IPS-15b (cell line): ENCODE data around the gene ZNF146.
"Not testable (repeated sequence)": the region's sequence is repeated elsewhere in the genome, so short reads cannot be mapped to it uniquely, and the experiment has no call there.

Experiments used
- H3K27me3 ChIP-seq: one replicate; pipeline ENCODE4 v1.6.1; 2013; ENCODE audit warnings: low read length; ENCODE audit not compliant: control insufficient read depth, insufficient read depth
- H3K36me3 ChIP-seq: one replicate; pipeline ENCODE4 v1.6.1; 2013; ENCODE audit warnings: low read length; ENCODE audit not compliant: control insufficient read depth, insufficient read depth
- H3K4me1 ChIP-seq: one replicate; pipeline ENCODE4 v1.6.1; 2013; ENCODE audit warnings: mild to moderate bottlenecking, low read length; ENCODE audit not compliant: control insufficient read depth, insufficient read depth
- H3K4me3 ChIP-seq: one replicate; pipeline ENCODE4 v1.5.1; 2013; ENCODE audit warnings: low read depth, low read length
- H3K9ac ChIP-seq: one replicate; pipeline ENCODE4 v1.6.1; 2013; ENCODE audit warnings: low read depth, mild to moderate bottlenecking, low read length
- H3K9me3 ChIP-seq: one replicate; pipeline ENCODE4 v1.6.1; 2013; ENCODE audit warnings: mild to moderate bottlenecking, low read length; ENCODE audit not compliant: control insufficient read depth, insufficient read depth

ZNF146 gene

DNA sequence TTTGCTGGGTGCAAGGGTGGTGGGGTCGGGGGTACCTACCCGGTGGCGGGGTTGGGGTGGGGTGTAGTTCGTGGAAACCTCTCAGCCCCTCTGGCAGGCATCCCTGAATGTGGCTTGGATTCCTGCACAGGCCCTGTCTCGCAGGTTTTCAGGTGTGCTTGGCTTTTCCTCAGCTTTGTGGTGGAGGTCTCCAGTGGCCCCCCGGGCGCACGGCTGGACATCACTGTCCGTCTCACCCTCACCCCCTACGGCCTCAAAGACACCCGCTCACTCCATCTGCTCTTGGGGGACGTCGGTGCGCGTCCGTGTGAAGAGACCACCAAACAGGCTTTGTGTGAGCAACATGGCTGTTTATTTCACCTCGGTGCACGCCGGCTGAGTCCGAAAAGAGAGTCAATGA is 44.3 kb downstream of the ZNF146 start:
- no peaks in the 10 kb centered on the region for H3K36me3 ChIP-seq
- H3K4me3 ChIP-seq = no peak overlapping the region
- H3K27me3 ChIP-seq = no peaks in the 10 kb centered on the region
- H3K4me1 ChIP-seq = no peaks in the 10 kb centered on the region
- H3K9ac ChIP-seq = no peak overlapping the region
- H3K9me3 ChIP-seq = no peaks in the 10 kb centered on the region

DNA sequence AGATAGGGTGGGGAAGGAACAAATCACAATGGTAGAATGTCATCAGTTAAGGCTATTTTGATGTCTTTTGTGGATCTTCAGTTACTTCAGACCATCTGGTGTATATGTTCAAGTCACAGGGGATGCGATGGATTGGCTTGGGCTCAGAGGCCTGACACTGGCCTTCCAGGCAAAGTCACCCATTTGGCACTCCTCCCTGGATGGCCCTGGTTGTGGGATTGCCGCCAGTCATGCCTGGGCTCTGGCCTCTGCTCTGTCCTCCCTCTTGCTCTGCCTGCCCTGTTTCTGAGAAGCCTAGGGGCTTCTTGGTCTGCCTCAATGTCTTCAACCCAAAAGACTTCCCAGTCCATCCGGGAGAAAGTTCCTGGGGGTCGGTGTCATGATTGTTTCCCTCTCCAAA is 50.2 kb downstream of the ZNF146 start:
- Histone ChIP-seq H3K9ac (no peak overlapping the region), H3K9me3 (no peaks in the 10 kb centered on the region), H3K4me3 (no peak overlapping the region), H3K36me3 (no peaks in the 10 kb centered on the region), H3K27me3 (no peaks in the 10 kb centered on the region), H3K4me1 (no peaks in the 10 kb centered on the region)

DNA sequence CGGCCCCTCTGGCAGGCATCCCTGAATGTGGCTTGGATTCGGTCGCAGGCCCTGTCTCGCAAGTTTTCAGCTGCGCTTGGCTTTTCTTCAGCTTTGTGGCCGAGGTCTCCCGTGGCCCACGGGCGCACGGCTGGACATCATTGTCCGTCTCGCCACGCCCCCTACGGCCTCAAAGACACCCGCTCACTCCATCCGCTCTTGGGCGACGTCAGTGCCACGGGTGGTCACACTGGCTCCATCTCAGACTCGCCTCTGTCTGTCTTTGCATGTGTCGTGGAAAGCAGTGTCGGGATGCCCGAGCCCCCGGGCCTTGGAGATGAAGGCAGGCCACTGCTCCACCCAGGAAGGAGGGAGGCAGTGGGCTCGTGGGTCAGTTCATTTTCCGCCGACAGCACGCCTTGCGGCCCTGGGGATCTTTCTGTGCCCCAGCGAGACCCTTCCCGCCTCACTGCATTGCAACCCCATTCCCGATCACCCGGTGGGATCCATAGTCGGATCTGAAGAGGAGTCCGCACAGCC is 51.0 kb downstream of the ZNF146 start:
- no peaks in the 10 kb centered on the region for H3K36me3 ChIP-seq
- H3K27me3 ChIP-seq = no peaks in the 10 kb centered on the region
- no peaks in the 10 kb centered on the region for H3K9me3 ChIP-seq
- no peaks in the 10 kb centered on the region for H3K4me1 ChIP-seq
- H3K4me3 ChIP-seq = no peak overlapping the region
- H3K9ac ChIP-seq = no peak overlapping the region

DNA sequence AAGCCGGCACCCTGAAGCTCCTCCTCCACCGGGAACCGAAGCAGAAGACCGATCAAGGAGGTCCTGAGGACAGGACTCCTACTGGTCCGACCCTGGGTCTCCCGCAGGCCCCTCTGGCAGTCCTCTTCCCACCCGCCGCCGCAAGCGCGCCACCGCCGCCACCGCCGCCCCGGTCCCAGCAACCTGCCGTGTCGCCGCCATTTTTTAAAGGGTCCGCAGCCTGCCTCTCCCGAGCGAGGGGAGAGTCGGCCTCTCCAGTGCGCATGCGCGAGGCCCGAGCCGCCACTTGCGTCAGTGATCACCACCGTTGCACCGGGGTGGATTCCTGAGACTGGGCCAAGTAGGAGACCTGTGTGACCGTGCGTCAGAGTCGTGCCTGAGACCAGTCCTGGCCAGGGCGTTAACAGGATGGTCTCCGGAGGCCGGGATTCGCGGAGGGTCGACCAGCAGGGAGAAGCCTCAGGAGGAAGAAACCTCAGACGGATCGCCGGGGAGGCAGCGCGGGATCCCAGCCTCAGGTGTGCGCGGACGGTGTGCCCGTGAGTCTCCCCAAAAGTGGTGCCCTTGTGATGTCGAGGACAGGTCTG is 51.6 kb downstream of the ZNF146 start:
- Histone ChIP-seq H3K9ac (no peak overlapping the region), H3K4me3 (no peak overlapping the region)

DNA sequence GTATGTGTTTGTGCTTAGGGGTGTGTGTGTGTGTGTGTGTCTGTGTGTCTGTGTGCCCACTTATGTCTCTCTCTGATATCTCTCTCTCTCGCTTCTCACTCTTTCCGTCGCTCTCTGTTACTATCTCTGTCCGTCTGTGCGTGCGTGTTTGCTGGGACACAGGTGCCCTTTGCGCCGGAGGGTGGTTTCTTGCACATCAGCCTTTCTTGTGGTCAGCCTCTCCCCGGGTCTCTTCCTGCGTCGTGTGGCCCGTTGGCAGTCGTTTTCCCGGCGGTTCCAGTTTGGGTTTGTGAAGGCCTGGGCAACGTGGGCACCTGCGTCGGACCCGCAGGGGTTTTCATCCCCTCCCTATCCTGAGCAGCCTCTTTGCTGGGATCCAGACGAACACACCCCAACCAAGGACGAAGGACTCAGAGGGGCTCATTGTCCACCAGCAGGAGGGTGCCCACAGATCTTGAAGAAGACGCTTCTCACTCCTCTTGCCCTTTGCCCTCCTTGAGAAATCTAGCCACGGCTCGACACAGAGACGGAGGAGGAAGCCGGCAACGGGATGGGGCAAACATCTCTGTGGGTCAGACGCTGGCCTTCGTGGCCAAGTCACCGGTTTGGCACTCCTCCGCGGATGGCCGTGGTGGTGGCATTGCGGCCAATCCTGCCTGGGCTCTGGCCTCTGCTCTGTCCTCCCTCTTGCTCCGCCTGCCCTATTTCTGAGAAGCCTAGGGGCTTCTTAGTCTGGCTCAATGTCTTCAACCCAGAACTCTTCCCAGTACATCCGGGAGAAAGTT is 52.3 kb downstream of the ZNF146 start:
- H3K9ac ChIP-seq = no peak overlapping the region
- H3K4me3 ChIP-seq = no peak overlapping the region
- H3K4me1 ChIP-seq = no peaks in the 10 kb centered on the region
- no peaks in the 10 kb centered on the region for H3K27me3 ChIP-seq
- no peaks in the 10 kb centered on the region for H3K36me3 ChIP-seq
- H3K9me3 ChIP-seq = no peaks in the 10 kb centered on the region

More for the DNA sequence above, 51.6 kb downstream of the ZNF146 start:
- Histone ChIP-seq H3K27me3 (no peaks in the 10 kb centered on the region), H3K4me1 (no peaks in the 10 kb centered on the region), H3K9me3 (no peaks in the 10 kb centered on the region), H3K36me3 (no peaks in the 10 kb centered on the region)

DNA sequence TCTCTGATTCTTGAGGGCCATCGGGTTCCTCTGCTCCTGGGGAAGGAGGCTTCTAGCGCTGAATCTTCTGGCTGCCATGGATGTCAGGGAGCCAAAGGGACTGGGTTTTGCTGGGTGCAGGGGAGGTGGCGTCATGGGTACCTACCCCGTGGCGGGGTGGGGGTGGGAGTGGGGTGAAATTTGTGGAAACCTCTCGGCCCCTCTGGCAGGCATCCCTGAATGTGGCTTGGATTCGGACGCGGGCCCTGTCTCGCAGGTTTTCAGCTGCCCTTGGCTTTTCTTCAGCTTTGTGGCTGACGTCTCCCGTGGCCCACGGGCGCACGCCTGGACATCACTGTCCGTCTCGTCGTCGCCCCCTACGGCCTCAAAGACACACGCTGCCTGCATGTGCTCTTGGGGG is 53.2 kb downstream of the ZNF146 start:
- not testable (repeated sequence) for H3K4me3 ChIP-seq, H3K27me3 ChIP-seq, H3K36me3 ChIP-seq, H3K9me3 ChIP-seq, H3K9ac ChIP-seq, H3K4me1 ChIP-seq

DNA sequence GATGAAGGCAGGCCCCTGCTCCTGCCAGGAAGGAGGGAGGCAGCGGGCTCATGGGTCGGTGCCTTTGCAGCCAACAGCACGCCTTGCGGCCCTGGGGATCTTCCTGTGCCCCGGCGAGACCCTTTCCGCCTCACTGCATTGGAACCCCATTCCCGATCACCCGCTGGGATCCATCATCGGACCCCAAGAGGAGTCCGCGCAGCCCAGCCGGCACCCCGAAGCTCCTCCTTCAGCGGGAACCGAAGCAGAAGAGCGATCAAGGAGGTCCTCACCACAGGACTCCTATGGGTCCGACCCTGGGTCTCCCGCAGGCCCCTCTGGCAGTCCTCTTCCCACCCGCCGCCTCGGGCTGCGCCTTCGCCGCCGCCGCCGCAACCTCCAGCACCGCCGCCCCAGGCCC is 53.7 kb downstream of the ZNF146 start:
- not testable (repeated sequence) for H3K27me3 ChIP-seq, H3K36me3 ChIP-seq, H3K4me3 ChIP-seq, H3K9ac ChIP-seq, H3K4me1 ChIP-seq, H3K9me3 ChIP-seq

DNA sequence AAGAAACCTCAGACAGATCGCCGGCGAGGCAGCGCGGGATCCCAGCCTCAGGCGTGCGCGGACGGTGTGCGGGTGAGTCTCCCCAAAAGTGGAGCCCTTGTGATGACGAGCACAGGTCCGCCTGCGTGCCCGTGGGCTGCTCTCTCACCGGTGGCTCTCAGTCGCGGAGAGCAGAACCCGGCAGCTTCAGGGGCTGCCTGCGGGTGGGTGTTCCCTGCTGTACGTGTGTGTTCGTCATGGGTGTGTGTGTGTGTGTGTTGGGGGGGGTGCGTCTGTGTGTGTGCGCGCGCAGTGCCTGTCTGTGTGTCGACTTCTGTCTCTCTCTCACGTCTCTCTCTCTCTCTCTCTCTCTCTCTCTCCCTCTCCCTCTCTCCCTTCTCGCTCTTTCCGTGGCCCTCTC is 54.4 kb downstream of the ZNF146 start:
- H3K36me3 ChIP-seq, H3K9ac ChIP-seq, H3K4me3 ChIP-seq, H3K9me3 ChIP-seq, H3K4me1 ChIP-seq, H3K27me3 ChIP-seq: not testable (repeated sequence)
